WTC11 (cell line): ENCODE measurements around the gene RCAN1.

Source experiments
- TP53 ChIP-seq: sonication (generic); formaldehyde crosslinking; IDR thresholded peaks from 2 replicates; pipeline ENCODE4 v1.8.1; 2023; ENCODE audit warnings: mild to moderate bottlenecking, missing genetic modification reagents
- ZNF423 ChIP-seq: fragments of 250-450 bp; sonication (Bioruptor Pico); IDR thresholded peaks from 2 replicates; pipeline ENCODE4 v2.1.2; 2022; ENCODE audit warnings: mild to moderate bottlenecking, moderate library complexity
- TF ChIP-seq, protein P1 (sequence below): fragments of 200-600 bp; IDR thresholded peaks from 2 replicates; pipeline ENCODE4 v1.8.0; 2022; ENCODE audit warnings: antibody characterized with exemption
- TF ChIP-seq, protein P2 (sequence below): sonication (generic); formaldehyde crosslinking; IDR thresholded peaks from 2 replicates; pipeline ENCODE4 v1.8.1; 2023; ENCODE audit warnings: mild to moderate bottlenecking, missing genetic modification reagents, moderate library complexity

DNA sequence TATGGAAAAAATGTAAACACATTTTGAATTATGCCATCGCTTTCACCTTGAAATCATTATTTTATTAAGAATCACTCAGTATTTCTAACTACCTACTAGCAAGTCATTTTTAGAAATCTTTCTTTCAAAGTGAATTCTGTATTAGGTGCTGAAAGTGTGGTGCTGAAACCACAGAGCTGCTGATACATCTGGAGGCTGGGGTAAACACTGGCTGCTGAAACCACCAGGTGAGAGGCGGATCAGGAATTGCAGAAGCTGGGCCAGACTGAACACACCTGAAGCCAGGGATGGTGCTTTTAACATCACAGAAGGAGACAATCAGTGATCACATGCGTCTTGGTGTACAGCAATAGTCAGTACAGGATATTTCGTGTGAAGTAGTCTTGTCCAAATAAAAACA is 60.7 kb downstream of the RCAN1 start:
- TF ChIP-seq, protein P1, sequence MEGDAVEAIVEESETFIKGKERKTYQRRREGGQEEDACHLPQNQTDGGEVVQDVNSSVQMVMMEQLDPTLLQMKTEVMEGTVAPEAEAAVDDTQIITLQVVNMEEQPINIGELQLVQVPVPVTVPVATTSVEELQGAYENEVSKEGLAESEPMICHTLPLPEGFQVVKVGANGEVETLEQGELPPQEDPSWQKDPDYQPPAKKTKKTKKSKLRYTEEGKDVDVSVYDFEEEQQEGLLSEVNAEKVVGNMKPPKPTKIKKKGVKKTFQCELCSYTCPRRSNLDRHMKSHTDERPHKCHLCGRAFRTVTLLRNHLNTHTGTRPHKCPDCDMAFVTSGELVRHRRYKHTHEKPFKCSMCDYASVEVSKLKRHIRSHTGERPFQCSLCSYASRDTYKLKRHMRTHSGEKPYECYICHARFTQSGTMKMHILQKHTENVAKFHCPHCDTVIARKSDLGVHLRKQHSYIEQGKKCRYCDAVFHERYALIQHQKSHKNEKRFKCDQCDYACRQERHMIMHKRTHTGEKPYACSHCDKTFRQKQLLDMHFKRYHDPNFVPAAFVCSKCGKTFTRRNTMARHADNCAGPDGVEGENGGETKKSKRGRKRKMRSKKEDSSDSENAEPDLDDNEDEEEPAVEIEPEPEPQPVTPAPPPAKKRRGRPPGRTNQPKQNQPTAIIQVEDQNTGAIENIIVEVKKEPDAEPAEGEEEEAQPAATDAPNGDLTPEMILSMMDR: no peak
- TF ChIP-seq, protein P2, sequence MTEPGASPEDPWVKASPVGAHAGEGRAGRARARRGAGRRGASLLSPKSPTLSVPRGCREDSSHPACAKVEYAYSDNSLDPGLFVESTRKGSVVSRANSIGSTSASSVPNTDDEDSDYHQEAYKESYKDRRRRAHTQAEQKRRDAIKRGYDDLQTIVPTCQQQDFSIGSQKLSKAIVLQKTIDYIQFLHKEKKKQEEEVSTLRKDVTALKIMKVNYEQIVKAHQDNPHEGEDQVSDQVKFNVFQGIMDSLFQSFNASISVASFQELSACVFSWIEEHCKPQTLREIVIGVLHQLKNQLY (CRISPR knock-in tag): no peak
- no peak for TF ChIP-seq TP53 (CRISPR knock-in tag)
- TF ChIP-seq ZNF423 (CRISPR knock-in tag): no peak
